Gastroesophageal sphincter (tissue), 3 donors: ENCODE data around the gene ERVK3-1.

Experiments used
- EP300 ChIP-seq: sonication (generic); formaldehyde crosslinking; IDR thresholded peaks from one replicate; pipeline ENCODE4 v1.6.1; 2017; ENCODE audit warnings: antibody characterized with exemption, mild to moderate bottlenecking
- POLR2A ChIP-seq, 2 donors: fragments of 450-650 bp; IDR thresholded peaks; one replicate each; pipeline ENCODE4 v1.6.1; 2017; ENCODE audit warnings: antibody characterized with exemption in 2 of 2, mild to moderate bottlenecking in 2 of 2, moderate library complexity in 1 of 2
- POLR2AphosphoS5 ChIP-seq: sonication (generic); formaldehyde crosslinking; IDR thresholded peaks from one replicate; pipeline ENCODE4 v1.6.1; 2017; ENCODE audit warnings: antibody characterized with exemption
- TF ChIP-seq, protein P1 (sequence below), 4 experiments: fragments of 200-600 bp in 2 of 4; fragments of 450-650 bp in 2 of 4; sonication (generic) in 1 of 4; IDR thresholded peaks; one replicate each; pipeline ENCODE4 v1.5.1; 2017 to 2019; ENCODE audit warnings: antibody characterized with exemption in 4 of 4, mild to moderate bottlenecking in 2 of 4, moderate library complexity in 2 of 4

GRCh38 chr19:58325311-58326022 lies 20.3 kb downstream of the ERVK3-1 start:
- TF ChIP-seq, protein P1, sequence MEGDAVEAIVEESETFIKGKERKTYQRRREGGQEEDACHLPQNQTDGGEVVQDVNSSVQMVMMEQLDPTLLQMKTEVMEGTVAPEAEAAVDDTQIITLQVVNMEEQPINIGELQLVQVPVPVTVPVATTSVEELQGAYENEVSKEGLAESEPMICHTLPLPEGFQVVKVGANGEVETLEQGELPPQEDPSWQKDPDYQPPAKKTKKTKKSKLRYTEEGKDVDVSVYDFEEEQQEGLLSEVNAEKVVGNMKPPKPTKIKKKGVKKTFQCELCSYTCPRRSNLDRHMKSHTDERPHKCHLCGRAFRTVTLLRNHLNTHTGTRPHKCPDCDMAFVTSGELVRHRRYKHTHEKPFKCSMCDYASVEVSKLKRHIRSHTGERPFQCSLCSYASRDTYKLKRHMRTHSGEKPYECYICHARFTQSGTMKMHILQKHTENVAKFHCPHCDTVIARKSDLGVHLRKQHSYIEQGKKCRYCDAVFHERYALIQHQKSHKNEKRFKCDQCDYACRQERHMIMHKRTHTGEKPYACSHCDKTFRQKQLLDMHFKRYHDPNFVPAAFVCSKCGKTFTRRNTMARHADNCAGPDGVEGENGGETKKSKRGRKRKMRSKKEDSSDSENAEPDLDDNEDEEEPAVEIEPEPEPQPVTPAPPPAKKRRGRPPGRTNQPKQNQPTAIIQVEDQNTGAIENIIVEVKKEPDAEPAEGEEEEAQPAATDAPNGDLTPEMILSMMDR (IDR thresholded peaks at IDR 0.05), result no peak
- TF ChIP-seq POLR2AphosphoS5 (no peak), POLR2A (IDR thresholded peaks at IDR 0.05) (no peak), EP300 (no peak)
